Sigmoid colon (tissue), 7 donors: ENCODE data around the gene IL3RA. TPM values are rescaled to one million over a fixed set of nuclear protein-coding genes. Genes with fewer than 3 reads are reported as not detected.

Experiments used
- DNase-seq: peaks from one replicate; pipeline ENCODE4 v3.0.0-alpha.2; 2019
- H3K27ac ChIP-seq, 4 donors: fragments of 200-600 bp; sonication (generic); one replicate each; pipeline ENCODE4 v1.5.1; 2016 to 2019; ENCODE audit warnings: mild to moderate bottlenecking in 1 of 4
- H3K27me3 ChIP-seq, 3 donors: fragments of 200-600 bp; sonication (generic); one replicate each; pipeline ENCODE4 v1.5.1; 2019; ENCODE audit warnings: mild to moderate bottlenecking in 1 of 3
- H3K36me3 ChIP-seq, 4 donors: fragments of 200-600 bp; sonication (generic); one replicate each; pipeline ENCODE4 v1.5.1; 2016 to 2019
- H3K4me1 ChIP-seq, 4 donors: fragments of 200-600 bp; sonication (generic); one replicate each; pipeline ENCODE4 v1.5.1; 2017 to 2019
- H3K4me3 ChIP-seq, 4 donors: fragments of 200-600 bp; sonication (generic); one replicate each; pipeline ENCODE4 v1.5.1; 2017 to 2019; ENCODE audit warnings: mild to moderate bottlenecking in 2 of 4, moderate library complexity in 1 of 4
- H3K9me3 ChIP-seq, 4 donors: fragments of 200-600 bp in 3 of 4; sonication (generic) in 3 of 4; one replicate each; pipeline versions ENCODE4 v1.5.1 to v1.6.1; 2013 to 2019
- CTCF ChIP-seq, 4 experiments: fragments of 450-650 bp in 3 of 4; fragments of 200-600 bp in 1 of 4; IDR thresholded peaks; one replicate each; pipeline ENCODE4 v1.5.1; 2016 to 2019; ENCODE audit warnings: antibody characterized with exemption in 4 of 4, mild to moderate bottlenecking in 3 of 4, moderate library complexity in 2 of 4
- EP300 ChIP-seq, 4 donors: sonication (generic); formaldehyde crosslinking; IDR thresholded peaks; one replicate each; pipeline ENCODE4 v1.6.1; 2017; ENCODE audit warnings: antibody characterized with exemption in 4 of 4
- POLR2A ChIP-seq, 2 donors: fragments of 450-650 bp; IDR thresholded peaks; one replicate each; pipeline ENCODE4 v1.6.1; 2016; ENCODE audit warnings: antibody characterized with exemption in 2 of 2, mild to moderate bottlenecking in 2 of 2, moderate library complexity in 2 of 2
- POLR2AphosphoS5 ChIP-seq, 4 donors: sonication (generic); formaldehyde crosslinking; IDR thresholded peaks; one replicate each; pipeline ENCODE4 v1.6.1; 2017; ENCODE audit warnings: antibody characterized with exemption in 4 of 4
- WGBS, 2 donors: extraction: QIAGEN DNeasy Blood & Tissue Kit; methylation state at CpG; one replicate each; pipeline ENCODE4 v1.1.7; 2013; 5-methylcytosine and 5-hydroxymethylcytosine counted together
- intact Hi-C: fragments of 100-400 bp; cut with DNase I; formaldehyde crosslinking; loops from one replicate; pipeline ENCODE4 v1.15.1; 2023
- polyA plus RNA-seq, 3 donors: library from polyadenylated mRNA; stranded (reverse); fragments of 200-250 nt; gene quantifications; one replicate each; pipeline ENCODE4 v1.2.3, GENCODE V29; 2013
- total RNA-seq, 4 donors: library from RNA; depleted of rRNA; stranded (reverse); fragments of >200 nt; gene quantifications; one replicate each; pipeline ENCODE4 v1.1.0, GENCODE V29; 2016
- donor health status: healthy with polysubstance abuse.
- donor health status: Bipolar disorder and iron deficiency.
- donor health status: healthy.

Gene IL3RA
- total and polyA plus RNA-seq, 7 donors: 1.2 to 13.4 (median 5.6) TPM

- Histone ChIP-seq H3K4me1 (no peaks in the 10 kb centered on the region), H3K9me3 (peaks cover 0 to 8% (median 6%) of the 10 kb centered on the region in 4 donors), H3K27me3 (no peaks in the 10 kb centered on the region), H3K36me3 (peaks cover 14 to 66% (median 23%) of the 10 kb centered on the region in 4 donors), H3K27ac (no peak overlapping the region), H3K4me3 (no peak overlapping the region)
- DNase-seq: peak; percentile 57
- no peak for TF ChIP-seq POLR2A (IDR thresholded peaks at IDR 0.05)
- TF ChIP-seq CTCF (IDR thresholded peaks at IDR 0.05): no peak
- no peak for TF ChIP-seq EP300 (IDR thresholded peaks at IDR 0.05)
- TF ChIP-seq POLR2AphosphoS5 (IDR thresholded peaks at IDR 0.05): no peak
- intact Hi-C loops: no loop called here
- WGBS, 2 donors: 76 to 82% methylated on average over 14 of the region's 14 CpGs
Measured at GRCh38 chrX:1420371-1420770, 83.8 kb downstream of the IL3RA start.

GRCh38 chrX:1421433-1422134, 85.0 kb downstream of the IL3RA start:
- Histone ChIP-seq H3K4me1 (no peaks in the 10 kb centered on the region), H3K36me3 (peaks cover 15 to 71% (median 27%) of the 10 kb centered on the region in 4 donors), H3K27me3 (no peaks in the 10 kb centered on the region), H3K4me3 (no peak overlapping the region), H3K27ac (no peak overlapping the region), H3K9me3 (peaks cover 0 to 8% (median 6%) of the 10 kb centered on the region in 4 donors)
- peak; percentile 52 for DNase-seq
- TF ChIP-seq POLR2AphosphoS5 (IDR thresholded peaks at IDR 0.05) (no peak), EP300 (IDR thresholded peaks at IDR 0.05) (no peak), POLR2A (IDR thresholded peaks at IDR 0.05) (no peak), CTCF (IDR thresholded peaks at IDR 0.05) (no peak)
- 97% methylated on average over 19 of the region's 19 CpGs for WGBS, 2 donors
- intact Hi-C loops: no loop called here

GRCh38 chrX:1422135-1422465, 85.5 kb downstream of the IL3RA start:
- Histone ChIP-seq H3K36me3 (peaks cover 17 to 71% (median 27%) of the 10 kb centered on the region in 4 donors), H3K27ac (no peak overlapping the region), H3K4me1 (no peaks in the 10 kb centered on the region), H3K4me3 (no peak overlapping the region), H3K9me3 (peaks cover 0 to 8% (median 6%) of the 10 kb centered on the region in 4 donors), H3K27me3 (no peaks in the 10 kb centered on the region)
- intact Hi-C loops: no loop called here
- TF ChIP-seq POLR2A (IDR thresholded peaks at IDR 0.05) (no peak), CTCF (IDR thresholded peaks at IDR 0.05) (no peak), POLR2AphosphoS5 (IDR thresholded peaks at IDR 0.05) (no peak), EP300 (IDR thresholded peaks at IDR 0.05) (no peak)
- DNase-seq: peak; percentile 18
- 96 to 98% methylated on average over 4 of the region's 4 CpGs for WGBS, 2 donors

- intact Hi-C loops: no loop called here
- no peaks in the 10 kb centered on the region for H3K4me1 ChIP-seq
- H3K36me3 ChIP-seq: peaks cover 19 to 74% (median 31%) of the 10 kb centered on the region in 4 donors
- no peaks in the 10 kb centered on the region for H3K27me3 ChIP-seq
- 75 to 77% methylated on average over 2 of the region's 2 CpGs for WGBS, 2 donors
- TF ChIP-seq POLR2A (IDR thresholded peaks at IDR 0.05): no peak
- TF ChIP-seq EP300 (IDR thresholded peaks at IDR 0.05): no peak
- TF ChIP-seq CTCF (IDR thresholded peaks at IDR 0.05): no peak
- no peak for TF ChIP-seq POLR2AphosphoS5 (IDR thresholded peaks at IDR 0.05)
- peaks cover 0 to 7% (median 6%) of the 10 kb centered on the region in 4 donors for H3K9me3 ChIP-seq
- DNase-seq: peak; percentile 32
- no peak overlapping the region for H3K4me3 ChIP-seq
- no peak overlapping the region for H3K27ac ChIP-seq
Measured at GRCh38 chrX:1423215-1423614, 86.6 kb downstream of the IL3RA start.
